ENCODE results near the gene EFNA5.

The EFNA5 gene

DNA sequence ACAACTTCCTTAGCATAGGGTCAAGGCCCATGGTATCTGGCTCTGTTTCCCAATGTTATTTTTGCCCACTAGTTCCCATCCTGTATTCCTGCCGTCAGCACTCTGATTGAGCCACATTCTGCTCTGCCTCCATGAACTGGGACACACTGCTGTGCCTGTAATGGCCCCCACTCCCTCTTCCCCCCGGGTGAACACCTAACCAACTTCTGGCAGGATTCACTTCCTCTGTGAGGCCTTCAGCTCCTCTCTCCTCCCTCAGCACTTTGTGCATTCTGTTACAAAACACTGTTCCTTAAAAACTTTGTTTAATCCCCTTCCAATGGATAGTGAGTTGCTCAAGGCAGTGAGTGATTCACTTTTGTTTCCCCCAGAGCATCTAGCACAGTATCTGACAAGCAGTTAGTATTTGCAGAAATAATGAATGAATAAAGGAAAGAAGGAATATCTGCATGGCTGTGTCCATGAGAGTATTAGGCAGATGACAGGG, 183.6 kb downstream of the EFNA5 start:
- no peak for DNase-seq (ENCODE audit: low read depth in 2 of 2)

GRCh38 chr5:107486489-107486888, 184.2 kb downstream of the EFNA5 start:
- DNase-seq (ENCODE audit: low read depth in 2 of 2) = peak; percentile 28 to 38

GRCh38 chr5:107485184-107485583, 185.6 kb downstream of the EFNA5 start:
- no peak for DNase-seq (ENCODE audit: low read depth in 2 of 2)

DNA sequence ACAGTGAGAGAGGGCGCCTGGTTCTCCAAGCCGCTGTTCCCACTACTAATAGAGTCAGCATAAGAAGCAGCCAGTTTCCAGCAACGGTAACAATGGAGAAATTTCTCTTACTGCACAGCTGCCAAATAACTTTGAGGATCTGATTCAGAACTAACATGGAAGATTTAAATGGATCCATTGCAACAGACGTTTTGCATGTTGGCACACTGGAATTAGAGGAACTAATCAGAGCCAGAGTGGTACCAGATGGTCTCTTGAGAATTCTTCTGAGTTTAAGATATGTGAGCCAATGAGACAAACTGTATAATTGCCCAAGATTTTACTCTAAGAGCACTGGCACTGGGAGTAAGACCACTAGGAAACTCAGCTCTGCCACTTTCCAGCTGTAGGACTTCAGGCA, 186.5 kb downstream of the EFNA5 start:
- DNase-seq (ENCODE audit: low read depth in 2 of 2) = no peak

DNA sequence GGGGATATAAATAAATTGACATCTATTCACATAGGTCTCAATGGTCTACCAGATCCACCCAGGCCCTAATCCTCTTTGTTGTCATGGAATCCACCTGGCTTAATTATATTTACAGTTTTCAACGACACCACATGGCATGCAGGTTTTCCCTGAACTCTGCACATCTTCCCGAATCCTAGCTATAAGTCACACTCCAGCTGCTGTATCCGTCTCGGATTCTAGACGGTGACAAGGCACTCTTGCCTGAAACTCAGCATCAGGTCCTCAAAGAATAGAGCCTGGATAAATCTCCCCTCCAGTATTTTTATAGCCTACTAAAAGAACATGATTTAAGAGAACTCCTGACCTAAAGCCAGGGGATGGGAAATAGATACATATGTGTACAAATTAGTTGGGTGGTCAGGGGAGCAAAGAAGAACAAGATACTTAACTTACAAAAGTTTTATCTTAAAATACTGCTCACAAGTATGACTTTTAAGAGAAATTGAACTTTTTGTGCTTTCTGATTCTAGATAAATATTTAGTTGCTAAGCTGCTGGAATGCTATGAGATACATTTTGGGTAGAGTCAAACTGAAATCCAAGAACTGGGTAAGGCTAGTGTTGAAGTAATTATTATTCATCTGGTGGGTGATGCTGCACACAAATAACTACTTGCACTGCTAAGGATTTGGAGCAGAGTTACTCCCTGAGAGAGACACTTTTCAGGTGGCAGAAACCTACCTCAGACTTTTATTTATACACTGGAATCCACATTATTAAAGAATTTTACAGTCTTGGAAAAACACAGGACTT, 187.3 kb downstream of the EFNA5 start:
- DNase-seq (ENCODE audit: low read depth in 2 of 2) = no peak

- no peak for DNase-seq (ENCODE audit: low read depth in 2 of 2)
These were observed 192.6 kb downstream of the EFNA5 start for GRCh38 chr5:107478068-107478641.

- no peak for DNase-seq (ENCODE audit: low read depth in 2 of 2)
These were observed 193.2 kb downstream of the EFNA5 start for GRCh38 chr5:107477492-107477891.

DNA sequence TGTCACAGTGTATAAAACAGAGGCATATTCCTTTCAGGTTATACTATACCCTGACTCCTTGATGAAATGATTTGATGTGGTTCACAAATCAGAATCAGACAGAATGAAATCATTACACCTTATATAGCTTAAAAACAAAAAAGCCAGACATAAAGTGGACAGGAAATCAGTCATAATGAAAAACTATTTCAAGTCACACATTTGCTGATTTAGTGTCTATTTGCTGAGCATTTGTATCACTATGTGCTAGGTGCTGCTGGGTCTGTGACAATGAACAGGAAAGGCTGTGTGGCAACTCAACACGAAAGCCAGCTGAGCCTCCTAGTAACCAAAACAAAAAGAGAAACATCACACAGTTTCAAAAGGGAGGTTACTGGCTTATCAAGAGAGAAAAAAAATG, 194.0 kb downstream of the EFNA5 start:
- no peak for DNase-seq (ENCODE audit: low read depth in 2 of 2)

DNA sequence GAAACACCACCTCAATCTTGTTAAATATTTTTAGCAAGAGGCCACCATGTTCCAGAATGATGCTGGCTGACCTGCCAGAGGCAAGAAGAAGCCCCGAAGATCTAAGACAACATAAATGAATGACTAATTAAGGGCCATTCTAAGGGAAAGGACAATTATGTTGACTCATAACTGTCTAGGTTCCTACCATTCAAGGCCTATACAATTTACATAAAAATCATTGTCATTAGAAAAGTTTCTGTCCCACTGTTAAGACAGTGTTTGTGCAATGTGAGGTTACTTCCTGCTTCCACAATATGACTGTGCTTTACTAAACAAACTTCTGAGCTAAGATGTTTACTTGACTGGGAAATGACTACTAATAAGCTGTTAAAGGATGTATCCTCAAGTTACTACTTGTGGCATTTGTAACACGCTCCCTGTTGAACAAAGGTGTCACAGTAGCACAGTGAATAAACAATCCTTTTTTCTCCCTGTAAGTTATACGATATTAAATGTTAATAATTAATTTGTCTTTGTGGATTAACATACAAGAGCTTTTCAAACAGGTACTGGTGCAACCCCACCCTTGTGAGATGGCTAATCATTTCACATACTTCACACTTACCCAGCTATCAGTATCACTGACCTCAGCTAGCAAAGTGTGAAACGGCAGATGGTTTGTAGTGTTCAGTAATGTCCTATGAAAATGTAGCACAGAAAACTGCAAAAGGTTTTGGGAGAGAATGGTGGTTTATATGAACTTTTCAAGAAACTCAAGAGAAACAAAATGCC, 195.8 kb downstream of the EFNA5 start:
- DNase-seq (ENCODE audit: low read depth in 2 of 2) = no peak

GRCh38 chr5:107474361-107474715, 196.4 kb downstream of the EFNA5 start:
- DNase-seq (ENCODE audit: low read depth in 2 of 2) = no peak

GRCh38 chr5:107472620-107473064, 198.1 kb downstream of the EFNA5 start:
- DNase-seq (ENCODE audit: low read depth in 2 of 2) = no peak

DNA sequence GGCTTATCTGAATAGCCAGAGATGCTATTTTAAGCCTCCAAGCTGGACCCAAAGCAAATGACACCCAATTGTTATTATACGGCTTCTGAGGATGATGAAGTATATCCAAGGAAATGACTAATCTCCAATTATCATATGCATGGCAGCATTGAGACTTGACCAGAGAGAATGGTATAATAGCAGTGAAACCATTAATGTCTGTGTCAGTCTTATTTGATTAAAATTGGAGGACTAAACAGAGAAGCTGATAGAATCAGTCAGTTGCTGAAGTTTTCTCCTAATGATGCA, 200.5 kb downstream of the EFNA5 start:
- DNase-seq (ENCODE audit: low read depth in 2 of 2) = no peak

DNA sequence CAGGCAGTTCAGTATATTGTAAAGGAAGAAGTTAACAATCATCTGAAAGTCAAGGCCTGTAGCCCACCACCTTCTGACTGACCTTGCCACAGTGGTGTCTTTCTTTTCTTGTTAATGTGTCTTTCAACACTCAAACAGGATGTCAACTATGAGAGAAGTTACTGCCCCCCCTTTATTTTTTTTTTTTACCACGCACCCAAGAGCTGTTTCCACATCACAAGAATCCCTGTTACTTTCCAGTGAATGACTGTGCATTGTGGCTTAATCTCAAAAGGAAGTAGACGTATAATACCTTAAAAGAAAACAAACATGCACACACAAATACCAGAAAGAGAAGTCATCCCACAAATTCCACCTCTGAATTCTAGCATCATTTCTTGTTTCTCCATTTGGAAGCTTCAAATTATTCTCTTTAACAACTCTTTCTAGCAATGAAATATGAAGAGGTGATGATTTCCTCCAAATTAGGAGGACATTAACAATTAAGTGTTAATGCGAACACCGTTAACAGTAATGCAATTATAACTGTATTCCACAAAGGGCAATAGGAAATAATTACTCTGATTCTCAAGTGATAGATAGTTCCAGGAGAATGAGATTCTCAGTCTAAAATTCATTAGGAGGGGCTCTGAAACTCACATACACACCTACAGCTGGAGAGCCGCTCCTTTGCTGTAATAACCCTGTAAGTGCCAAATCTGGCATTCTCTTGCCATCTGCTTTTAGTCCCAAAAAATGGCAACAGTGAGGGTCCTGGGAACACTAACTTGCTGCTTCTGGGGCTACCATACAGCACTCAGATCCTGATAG, 201.0 kb downstream of the EFNA5 start:
- DNase-seq (ENCODE audit: low read depth in 2 of 2) = no peak

DNA sequence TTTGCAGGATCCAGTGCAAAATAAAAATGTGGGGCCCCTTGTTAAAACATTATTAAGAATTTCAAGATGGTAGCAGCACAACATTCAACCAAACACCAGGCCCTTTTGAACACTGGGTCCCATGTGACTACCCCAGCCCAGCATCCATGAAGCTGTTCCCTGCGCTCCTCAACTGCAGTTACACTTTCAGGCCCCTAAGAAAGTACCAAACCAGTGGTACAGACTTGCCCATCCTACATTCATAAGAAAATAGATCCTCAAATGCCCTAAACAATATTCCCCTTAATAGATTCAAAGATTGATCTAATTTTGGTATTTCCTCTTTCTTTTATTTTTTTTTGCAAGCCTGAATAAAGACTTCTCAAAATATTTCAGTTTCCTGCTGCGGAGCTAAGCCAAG, 201.7 kb downstream of the EFNA5 start:
- DNase-seq (ENCODE audit: low read depth in 2 of 2) = no peak

DNA sequence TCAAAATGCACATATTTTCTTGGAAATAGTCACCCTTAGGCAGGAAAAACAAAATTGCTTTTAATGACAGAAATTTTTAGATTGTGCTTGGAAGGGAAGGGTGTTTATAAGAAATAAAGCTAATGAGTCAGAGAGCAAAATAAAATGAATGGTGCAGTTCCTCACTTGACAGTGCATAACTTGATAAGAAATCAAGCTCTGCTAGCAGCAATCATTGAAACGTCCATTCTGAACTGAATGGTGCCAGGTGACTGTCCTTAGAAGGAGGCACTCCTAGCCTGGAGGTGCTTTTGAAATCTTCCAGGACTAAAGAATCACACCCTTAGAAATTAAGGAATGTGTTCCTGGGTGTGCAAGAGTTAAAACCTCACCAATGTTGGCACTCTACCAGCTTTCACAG, 202.5 kb downstream of the EFNA5 start:
- no peak for DNase-seq (ENCODE audit: low read depth in 2 of 2)

DNA sequence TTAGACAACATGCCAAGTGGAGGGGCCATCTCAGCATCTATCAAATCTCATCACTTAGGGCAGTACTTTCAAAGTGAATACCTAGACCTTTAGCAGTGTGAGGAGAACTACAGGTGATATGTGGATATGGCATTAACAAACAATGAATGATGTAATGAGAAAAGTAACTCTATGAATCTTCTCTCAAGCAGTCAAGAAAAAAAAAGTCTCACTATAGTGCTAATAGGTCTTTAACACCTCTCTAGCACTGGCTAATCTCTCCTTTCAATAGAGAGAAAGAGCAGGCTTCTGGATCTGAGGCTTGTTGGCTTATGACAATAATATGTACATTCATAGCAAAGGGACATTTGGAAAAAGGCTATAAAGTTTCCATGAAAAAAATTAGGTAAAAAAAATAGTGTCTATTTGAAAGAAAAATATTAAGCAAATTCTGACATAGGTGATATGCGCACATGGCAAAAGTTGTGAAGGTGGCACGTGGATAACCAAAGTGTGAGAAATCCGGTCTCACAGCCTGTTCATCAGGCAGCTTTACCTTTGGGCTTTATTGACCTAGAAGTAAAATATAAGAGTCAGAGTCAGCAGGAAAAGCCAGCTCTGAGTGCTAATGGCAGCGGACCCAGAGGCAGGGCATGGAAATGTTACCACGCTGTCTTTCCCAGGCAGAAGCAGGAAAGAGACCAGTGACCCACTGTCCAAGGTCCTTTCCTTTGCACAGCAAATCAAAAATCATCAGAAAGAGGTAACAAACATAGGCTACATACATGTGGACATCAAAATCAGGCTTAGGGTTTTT, 203.4 kb downstream of the EFNA5 start:
- DNase-seq (ENCODE audit: low read depth in 2 of 2) = no peak

- DNase-seq (ENCODE audit: low read depth in 2 of 2) = no peak
These were observed 204.4 kb downstream of the EFNA5 start for GRCh38 chr5:107466233-107466769.

DNA sequence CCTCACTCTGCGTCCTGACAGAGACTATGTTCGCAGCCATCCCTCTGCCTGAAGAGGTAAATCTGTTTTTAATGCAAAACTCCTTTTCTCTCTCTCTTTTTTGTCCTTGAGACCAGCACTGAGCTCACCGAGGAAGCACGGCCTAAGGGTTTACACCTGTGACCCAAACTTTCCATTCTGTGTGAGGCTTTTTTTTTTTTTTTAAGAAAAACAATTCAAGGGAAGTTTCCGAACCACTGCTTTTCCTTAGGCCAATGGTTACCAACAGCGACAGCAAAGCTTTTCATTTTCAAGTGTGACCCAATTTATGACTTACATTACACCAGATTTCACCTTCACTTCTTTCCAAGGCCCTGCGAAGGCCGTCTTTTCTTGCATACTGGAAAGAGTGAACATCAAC, 205.9 kb downstream of the EFNA5 start:
- DNase-seq (ENCODE audit: low read depth in 2 of 2) = no peak

DNA sequence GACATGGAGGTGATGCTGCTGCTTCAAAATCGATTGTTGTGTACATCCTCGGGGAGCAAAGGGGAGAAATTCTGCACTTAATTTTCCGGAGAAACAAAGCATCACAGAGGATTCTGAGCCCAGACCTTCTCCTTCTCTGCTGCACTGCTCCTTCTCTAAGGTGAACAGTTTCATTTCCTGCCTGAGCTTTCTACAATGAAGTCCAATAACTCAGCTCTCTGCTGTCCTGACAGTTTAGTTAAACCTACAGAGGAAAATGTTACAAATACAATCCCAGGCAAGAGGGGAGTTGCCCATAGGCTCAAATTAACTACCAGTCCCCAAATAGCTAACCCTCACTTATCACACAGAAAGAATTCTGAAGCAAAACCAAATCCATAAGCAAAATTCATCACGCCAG, 206.3 kb downstream of the EFNA5 start:
- no peak for DNase-seq (ENCODE audit: low read depth in 2 of 2)

DNA sequence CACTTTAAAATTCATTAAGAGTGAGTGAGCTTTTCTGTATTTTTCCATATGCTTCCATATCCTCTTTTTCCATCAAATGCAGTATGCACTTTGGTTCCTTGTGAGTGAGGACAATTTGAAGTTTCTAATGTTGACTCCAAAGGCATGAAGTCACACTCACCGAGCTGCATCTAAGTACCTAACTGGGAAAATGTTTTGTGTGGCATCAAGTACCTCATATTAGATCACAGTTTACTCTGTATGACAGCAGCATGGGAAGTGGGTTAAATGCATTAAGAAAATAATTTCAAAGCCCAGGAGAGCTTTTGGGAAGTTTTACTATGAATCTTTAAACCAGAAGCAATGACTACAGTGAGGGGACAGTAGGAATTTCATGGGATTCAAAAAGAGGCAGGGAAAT, 207.0 kb downstream of the EFNA5 start:
- DNase-seq (ENCODE audit: low read depth in 2 of 2) = no peak

GRCh38 chr5:107461770-107462169, 209.0 kb downstream of the EFNA5 start:
- no peak for DNase-seq (ENCODE audit: low read depth in 2 of 2)

Data from stimulated activated CD4-positive, alpha-beta T cell treated with anti-CD3 and anti-CD28 coated beads, Interleukin-15, amount 100 ng/mL, for 48 hours (primary cell).